Esophagus squamous epithelium (tissue), 4 donors: Measurements from ENCODE around the gene PLEKHA7.

Source experiments
- CTCF ChIP-seq, 6 experiments: fragments of 450-650 bp in 4 of 6; fragments of 200-600 bp in 2 of 6; sonication (generic) in 2 of 6; IDR thresholded peaks; one replicate each; pipeline ENCODE4 v1.5.1; 2016 to 2019; ENCODE audit warnings: antibody characterized with exemption in 6 of 6, mild to moderate bottlenecking in 4 of 6, moderate library complexity in 4 of 6
- POLR2A ChIP-seq, 4 donors: fragments of 450-650 bp; IDR thresholded peaks; one replicate each; pipeline ENCODE4 v1.6.1; 2017; ENCODE audit warnings: antibody characterized with exemption in 4 of 4, mild to moderate bottlenecking in 4 of 4, moderate library complexity in 3 of 4

GRCh38 chr11:16926883-16927626, 87.2 kb downstream of the PLEKHA7 start:
- no peak for TF ChIP-seq CTCF (IDR thresholded peaks at IDR 0.05)
- no peak for TF ChIP-seq POLR2A (IDR thresholded peaks at IDR 0.05)
